LNCaP clone FGC (cell line): ENCODE results near the gene GUF1.

Experiments used
- DNase-seq: peaks from one replicate; pipeline ENCODE4 v3.0.0-alpha.2; 2011; ENCODE audit warnings: low read depth
- H3K4me3 ChIP-seq: 2 replicates; pipeline ENCODE4 v1.5.1; 2011; ENCODE audit warnings: mild to moderate bottlenecking, low read depth, low read length, control low read depth
- TF ChIP-seq, protein P1 (sequence below): IDR thresholded peaks from 2 replicates; pipeline ENCODE4 v1.5.1; 2012; ENCODE audit warnings: mild to moderate bottlenecking; ENCODE audit not compliant: control insufficient read depth, insufficient read depth; ENCODE audit errors: extremely low read depth

GUF1 gene

DNA sequence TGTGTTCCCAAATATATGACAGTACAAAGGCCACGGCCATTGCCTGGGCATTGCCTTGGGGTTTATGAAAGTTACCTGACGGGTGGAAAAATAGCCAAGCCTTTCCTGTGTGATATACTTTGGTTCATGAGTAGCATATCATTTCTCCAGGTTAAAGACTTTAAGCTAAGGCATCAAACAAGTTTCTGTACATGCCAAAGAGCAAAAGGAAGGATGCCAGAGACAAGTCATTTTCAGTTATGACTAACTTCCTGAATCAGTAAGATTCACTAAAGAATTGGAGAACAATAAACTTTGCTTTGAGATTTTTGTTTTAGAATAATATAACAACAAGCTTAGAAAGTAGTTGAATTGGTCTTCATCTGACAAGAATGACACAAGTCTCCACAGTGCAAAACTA lies 9.7 kb upstream of the GUF1 start:
- TF ChIP-seq, protein P1, sequence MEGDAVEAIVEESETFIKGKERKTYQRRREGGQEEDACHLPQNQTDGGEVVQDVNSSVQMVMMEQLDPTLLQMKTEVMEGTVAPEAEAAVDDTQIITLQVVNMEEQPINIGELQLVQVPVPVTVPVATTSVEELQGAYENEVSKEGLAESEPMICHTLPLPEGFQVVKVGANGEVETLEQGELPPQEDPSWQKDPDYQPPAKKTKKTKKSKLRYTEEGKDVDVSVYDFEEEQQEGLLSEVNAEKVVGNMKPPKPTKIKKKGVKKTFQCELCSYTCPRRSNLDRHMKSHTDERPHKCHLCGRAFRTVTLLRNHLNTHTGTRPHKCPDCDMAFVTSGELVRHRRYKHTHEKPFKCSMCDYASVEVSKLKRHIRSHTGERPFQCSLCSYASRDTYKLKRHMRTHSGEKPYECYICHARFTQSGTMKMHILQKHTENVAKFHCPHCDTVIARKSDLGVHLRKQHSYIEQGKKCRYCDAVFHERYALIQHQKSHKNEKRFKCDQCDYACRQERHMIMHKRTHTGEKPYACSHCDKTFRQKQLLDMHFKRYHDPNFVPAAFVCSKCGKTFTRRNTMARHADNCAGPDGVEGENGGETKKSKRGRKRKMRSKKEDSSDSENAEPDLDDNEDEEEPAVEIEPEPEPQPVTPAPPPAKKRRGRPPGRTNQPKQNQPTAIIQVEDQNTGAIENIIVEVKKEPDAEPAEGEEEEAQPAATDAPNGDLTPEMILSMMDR: no peak
- no peak for DNase-seq
- no peak overlapping the region for H3K4me3 ChIP-seq

DNA sequence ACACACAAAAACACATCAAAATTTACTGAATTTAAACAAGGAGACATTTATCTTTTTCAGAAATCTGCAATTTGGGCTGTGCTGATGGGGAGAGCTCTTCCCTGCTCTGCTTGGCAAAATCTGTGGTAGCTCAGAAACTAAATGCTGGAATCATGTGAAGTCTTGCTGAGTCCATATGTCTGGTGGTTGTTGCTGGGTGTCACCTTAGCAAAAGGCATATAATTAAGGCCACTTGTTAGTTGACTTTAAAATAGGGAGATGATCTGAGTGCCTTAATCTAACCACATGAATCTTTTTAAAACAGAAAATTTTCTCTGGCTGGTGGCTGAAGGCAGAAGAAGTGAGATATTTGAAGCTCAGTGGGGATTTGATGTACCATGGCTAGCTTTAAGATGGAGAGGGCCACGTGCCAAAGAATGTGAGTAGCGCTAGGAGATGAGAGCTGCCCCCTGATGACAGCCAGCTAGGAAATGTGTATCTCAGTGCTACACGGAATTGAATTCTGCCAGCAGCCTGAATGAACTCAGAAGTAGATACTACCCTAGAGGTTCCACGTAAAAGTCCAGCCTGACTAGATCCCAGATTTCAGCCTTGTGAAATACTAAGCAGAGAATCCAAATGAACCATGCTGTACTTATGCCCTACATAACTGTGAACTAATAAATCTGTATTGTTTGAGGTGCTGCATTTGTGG lies 7.6 kb upstream of the GUF1 start:
- TF ChIP-seq, protein P1: no peak
- DNase-seq: no peak

DNA sequence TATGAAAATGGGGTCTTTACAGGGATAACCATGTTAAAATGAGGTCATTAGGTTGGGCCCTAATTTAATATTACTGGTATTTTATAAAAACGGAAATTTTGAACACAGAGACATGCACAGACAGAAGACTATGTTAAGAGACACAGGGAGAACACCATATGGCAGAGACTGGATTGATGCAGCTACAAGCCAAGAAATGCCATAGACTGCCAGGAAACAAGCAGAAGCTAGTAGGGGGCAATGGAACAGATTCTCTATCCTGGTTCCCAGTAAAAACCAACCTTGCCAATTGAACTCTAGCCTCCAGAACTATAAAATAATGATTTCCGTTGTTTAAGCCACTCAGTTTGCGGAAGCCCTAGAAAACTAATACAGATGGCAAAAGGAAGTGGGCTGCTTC lies 6.6 kb upstream of the GUF1 start:
- DNase-seq: no peak

More for the DNA sequence above, 7.6 kb upstream of the GUF1 start:
- no peak overlapping the region for H3K4me3 ChIP-seq

DNA sequence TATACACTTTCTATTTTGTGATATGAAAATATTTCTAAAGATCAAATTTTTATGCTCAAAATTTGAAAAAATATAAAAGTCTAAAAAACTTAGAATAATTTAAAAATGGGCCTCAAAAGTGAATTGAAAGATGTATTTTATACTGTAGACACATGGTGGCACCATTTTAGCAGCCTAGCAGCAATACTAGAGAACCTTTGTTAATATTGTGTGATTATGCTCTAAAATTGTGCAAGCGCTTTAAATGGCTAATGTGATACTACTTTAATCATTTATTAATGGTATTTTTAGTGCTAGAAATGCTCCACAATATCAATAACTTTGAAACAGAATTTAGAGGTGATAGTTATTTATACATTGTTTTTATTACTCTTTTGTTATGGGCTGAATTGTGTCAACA lies 3.7 kb upstream of the GUF1 start:
- no peak for DNase-seq
- TF ChIP-seq, protein P1: peak; percentile 37
- H3K4me3 ChIP-seq: no peak overlapping the region

More for the DNA sequence above, 6.6 kb upstream of the GUF1 start:
- H3K4me3 ChIP-seq: no peak overlapping the region
- TF ChIP-seq, protein P1: no peak

DNA sequence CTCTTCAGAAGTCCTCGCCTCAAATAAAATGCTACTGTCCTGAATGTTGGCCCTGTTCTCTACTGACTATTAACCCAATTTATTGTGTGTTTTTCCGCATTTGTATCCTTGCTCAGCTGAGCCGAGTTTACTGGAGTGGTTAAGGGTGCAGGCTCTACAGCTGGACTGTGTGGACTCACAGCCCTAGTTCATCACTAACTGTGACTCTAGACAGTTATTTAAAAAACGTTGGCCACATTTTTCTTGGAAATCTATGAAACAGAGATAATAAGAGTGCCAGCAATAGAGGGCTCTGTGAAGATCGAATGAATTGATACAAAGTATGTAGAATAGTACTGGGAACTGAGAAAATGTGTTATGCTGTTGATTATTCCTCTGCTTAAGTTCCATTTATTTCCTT lies 2.9 kb upstream of the GUF1 start:
- DNase-seq: no peak
- H3K4me3 ChIP-seq: no peak overlapping the region
- TF ChIP-seq, protein P1: no peak

DNA sequence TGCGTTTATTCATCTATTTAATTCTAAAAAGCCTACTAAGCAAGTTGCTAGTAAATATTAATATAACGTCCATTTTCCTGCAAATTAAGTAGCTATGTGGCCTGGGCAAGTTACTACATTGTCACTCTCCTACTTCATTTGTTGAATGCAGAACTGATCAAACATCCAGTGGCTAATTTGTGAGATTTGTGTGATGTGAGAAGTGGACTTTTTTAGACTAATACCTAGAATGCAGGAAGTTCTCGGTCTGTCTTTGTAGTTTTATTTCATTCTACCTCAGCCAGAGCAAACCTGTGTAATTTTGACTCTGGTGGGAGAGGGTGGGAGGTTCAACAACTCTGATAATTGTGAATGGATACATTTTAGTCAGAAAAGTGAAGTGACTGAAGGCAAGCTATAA lies 840 bp downstream of the GUF1 start:
- H3K4me3 ChIP-seq: peak overlapping the region; percentile 82
- TF ChIP-seq, protein P1: no peak
- no peak for DNase-seq

DNA sequence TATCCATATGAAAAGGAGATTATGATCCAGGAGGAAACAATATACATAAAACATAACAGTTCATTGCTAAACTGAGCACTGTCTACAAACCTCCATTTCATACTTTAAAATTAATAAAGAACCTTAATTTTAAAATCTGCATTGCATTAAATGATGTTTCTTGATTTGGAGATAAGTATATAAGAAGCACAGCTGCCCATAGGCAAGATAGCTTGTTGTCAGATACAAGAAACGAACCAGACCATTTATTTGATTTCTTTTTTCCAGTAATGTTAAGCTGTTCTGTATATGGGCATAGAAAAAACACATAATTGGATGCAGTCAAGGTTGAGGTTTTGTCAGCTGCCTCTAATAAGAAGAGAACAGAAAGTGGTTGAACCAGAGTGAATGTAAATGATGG lies 6.4 kb downstream of the GUF1 start:
- no peak overlapping the region for H3K4me3 ChIP-seq
- no peak for DNase-seq
- TF ChIP-seq, protein P1: no peak
